DOHH2 (cell line): Measurements from ENCODE around the gene RCAN3.
A peak's percentile ranks its signal among the peaks of the same experiment; 100 is the strongest.

Source experiments
- H3F3A ChIP-seq: fragments of 200-600 bp; sonication (generic), shearing (Covaris generic); 2 replicates; pipeline ENCODE4 v1.6.0; 2016; ENCODE audit warnings: antibody characterized with exemption, mild to moderate bottlenecking; ENCODE audit not compliant: control insufficient read depth, insufficient read depth
- H3K27ac ChIP-seq: fragments of 200-600 bp; sonication (generic); 2 replicates; pipeline ENCODE4 v1.5.1; 2014; ENCODE audit warnings: low read depth, mild to moderate bottlenecking, low read length, moderate library complexity
- H3K27me3 ChIP-seq: fragments of 200-600 bp; sonication (generic); 2 replicates; pipeline ENCODE4 v1.6.1; 2014; ENCODE audit warnings: mild to moderate bottlenecking, low read length, mixed read lengths; ENCODE audit not compliant: control insufficient read depth
- H3K36me3 ChIP-seq: fragments of 200-600 bp; sonication (generic); 2 replicates; pipeline ENCODE4 v1.6.1; 2014; ENCODE audit warnings: mild to moderate bottlenecking, low read length, moderate library complexity, mixed read lengths; ENCODE audit not compliant: control insufficient read depth
- H3K4me1 ChIP-seq: fragments of 200-600 bp; sonication (generic); 2 replicates; pipeline ENCODE4 v1.6.1; 2014; ENCODE audit warnings: mild to moderate bottlenecking, low read length, mixed read lengths; ENCODE audit not compliant: control insufficient read depth
- H3K4me2 ChIP-seq: fragments of 200-600 bp; sonication (generic); 2 replicates; pipeline ENCODE4 v1.6.0; 2014; ENCODE audit warnings: mild to moderate bottlenecking, low read length, moderate library complexity
- H3K4me3 ChIP-seq: fragments of 200-600 bp; sonication (generic); 2 replicates; pipeline ENCODE4 v1.5.1; 2014; ENCODE audit warnings: mild to moderate bottlenecking, low read length, mixed read lengths
- H3K79me2 ChIP-seq: fragments of 200-600 bp; sonication (generic); 2 replicates; pipeline ENCODE4 v1.6.1; 2014; ENCODE audit warnings: mild to moderate bottlenecking, low read length, mixed read lengths; ENCODE audit not compliant: control insufficient read depth
- H3K9me2 ChIP-seq: fragments of 200-600 bp; sonication (generic); replicated peaks from 2 replicates; pipeline ENCODE4 v1.6.1; 2014; ENCODE audit warnings: mild to moderate bottlenecking, low read length, mixed read lengths; ENCODE audit not compliant: control insufficient read depth
- H3K9me3 ChIP-seq: fragments of 200-600 bp; sonication (generic); 2 replicates; pipeline ENCODE4 v1.6.1; 2014; ENCODE audit warnings: antibody characterized with exemption, low read length, mixed read lengths; ENCODE audit not compliant: control insufficient read depth, insufficient read depth
- H4K20me1 ChIP-seq: fragments of 200-600 bp; sonication (generic); 2 replicates; pipeline ENCODE4 v1.6.0; 2014; ENCODE audit warnings: low read depth, mild to moderate bottlenecking, antibody characterized with exemption, low read length, moderate library complexity; ENCODE audit not compliant: control insufficient read depth, insufficient read depth
- CTCF ChIP-seq: fragments of 200-600 bp; sonication (generic); IDR thresholded peaks from one replicate; pipeline ENCODE4 v1.5.1; 2014; ENCODE audit warnings: antibody characterized with exemption, mild to moderate bottlenecking, low read depth, low read length; ENCODE audit not compliant: poor library complexity, severe bottlenecking
- EZH2phosphoT487 ChIP-seq: fragments of 200-600 bp; sonication (generic); IDR thresholded peaks from 2 replicates; pipeline ENCODE4 v1.6.1; 2017; ENCODE audit warnings: borderline replicate concordance, mild to moderate bottlenecking, antibody characterized with exemption, low read length, moderate library complexity, mixed read lengths

The RCAN3 gene

GRCh38 chr1:24481101-24481500 is 21.5 kb upstream of the RCAN3 start:
- Histone ChIP-seq H3F3A (0 out of 2 replicates have a peak, but pooled peaks cover 2% of the 10 kb centered on the region), H3K36me3 (no peaks in the 10 kb centered on the region), H4K20me1 (no peaks in the 10 kb centered on the region), H3K4me1 (peaks cover 32% of the 10 kb centered on the region), H3K4me2 (peak overlapping the region; percentile 41), H3K27me3 (no peaks in the 10 kb centered on the region), H3K4me3 (peak overlapping the region; percentile 31), H3K79me2 (no peaks in the 10 kb centered on the region), H3K9me3 (no peaks in the 10 kb centered on the region), H3K9me2 (no peaks in the 10 kb centered on the region), H3K27ac (peak overlapping the region; percentile 36)
- no peak for TF ChIP-seq EZH2phosphoT487

GRCh38 chr1:24481843-24482610 is 20.6 kb upstream of the RCAN3 start:
- no peak for TF ChIP-seq EZH2phosphoT487
- TF ChIP-seq CTCF: no peak
- no peaks in the 10 kb centered on the region for H3K9me2 ChIP-seq
- H3K9me3 ChIP-seq: no peaks in the 10 kb centered on the region
- H3K4me1 ChIP-seq: peaks cover 41% of the 10 kb centered on the region
- no peaks in the 10 kb centered on the region for H3K79me2 ChIP-seq
- H4K20me1 ChIP-seq: no peaks in the 10 kb centered on the region
- H3K4me2 ChIP-seq: peak overlapping the region; percentile 41
- no peaks in the 10 kb centered on the region for H3K36me3 ChIP-seq
- peak overlapping the region; percentile 31 for H3K4me3 ChIP-seq
- no peaks in the 10 kb centered on the region for H3K27me3 ChIP-seq
- H3K27ac ChIP-seq: peak overlapping the region; percentile 36
- H3F3A ChIP-seq: peaks cover 4% of the 10 kb centered on the region; the same call in 1 of the 2 replicates

GRCh38 chr1:24483441-24483840 is 19.2 kb upstream of the RCAN3 start:
- no peaks in the 10 kb centered on the region for H3K36me3 ChIP-seq
- no peak for TF ChIP-seq CTCF
- TF ChIP-seq EZH2phosphoT487: no peak
- H3K9me2 ChIP-seq: no peaks in the 10 kb centered on the region
- H3K27me3 ChIP-seq: no peaks in the 10 kb centered on the region
- H3K27ac ChIP-seq: no peak overlapping the region
- no peak overlapping the region for H3K4me3 ChIP-seq
- H3K9me3 ChIP-seq: no peaks in the 10 kb centered on the region
- H3F3A ChIP-seq: peaks cover 4% of the 10 kb centered on the region; the same call in 1 of the 2 replicates
- peaks cover 52% of the 10 kb centered on the region for H3K4me1 ChIP-seq
- H3K4me2 ChIP-seq: no peak overlapping the region
- H3K79me2 ChIP-seq: no peaks in the 10 kb centered on the region
- H4K20me1 ChIP-seq: no peaks in the 10 kb centered on the region

GRCh38 chr1:24484199-24484598 is 18.4 kb upstream of the RCAN3 start:
- Histone ChIP-seq H3K79me2 (no peaks in the 10 kb centered on the region), H4K20me1 (no peaks in the 10 kb centered on the region), H3K4me2 (no peak overlapping the region), H3K9me3 (no peaks in the 10 kb centered on the region), H3K9me2 (no peaks in the 10 kb centered on the region), H3K4me1 (peaks cover 52% of the 10 kb centered on the region), H3K36me3 (no peaks in the 10 kb centered on the region), H3F3A (peaks cover 4% of the 10 kb centered on the region; the same call in 1 of the 2 replicates), H3K27ac (no peak overlapping the region), H3K27me3 (no peaks in the 10 kb centered on the region), H3K4me3 (no peak overlapping the region)
- TF ChIP-seq CTCF (no peak), EZH2phosphoT487 (no peak)
